Body of pancreas (tissue), 4 donors: ENCODE data around the gene PTPN12. TPM values are rescaled to one million over a fixed set of nuclear protein-coding genes. Genes with fewer than 3 reads are reported as not detected.

Experiments used
- ATAC-seq: fragments of 150-250 bp; one replicate; pipeline ENCODE4 v1.9.1; 2016
- DNase-seq, 4 donors: peaks; one replicate each; pipeline ENCODE4 v3.0.0-alpha.2; 2019
- H3K27ac ChIP-seq, 4 donors: fragments of 200-600 bp; sonication (generic); 1 replicate in 3 of 4; 2 replicates in 1 of 4; pipeline versions ENCODE4 v1.5.1 to v1.6.1; 2016 to 2019; ENCODE audit warnings: mild to moderate bottlenecking in 1 of 4, mixed read lengths in 1 of 4, moderate library complexity in 1 of 4
- H3K27me3 ChIP-seq, 2 donors: fragments of 200-600 bp; sonication (generic); one replicate each; pipeline ENCODE4 v1.6.0; 2016; ENCODE audit warnings: mild to moderate bottlenecking in 1 of 2
- H3K36me3 ChIP-seq, 2 donors: fragments of 200-600 bp; sonication (generic); replicated peaks in 1 of 2; 2 replicates each; pipeline ENCODE4 v1.5.1; 2016; ENCODE audit warnings: low read depth in 2 of 2; ENCODE audit not compliant: insufficient read depth in 1 of 2
- H3K4me1 ChIP-seq: fragments of 200-600 bp; sonication (generic); one replicate; pipeline ENCODE4 v1.6.0; 2016
- H3K4me3 ChIP-seq, 2 donors: fragments of 200-600 bp; sonication (generic); 1 replicate in 1 of 2; 2 replicates in 1 of 2; pipeline ENCODE4 v1.5.1; 2016 to 2019
- H3K9me3 ChIP-seq, 3 donors: fragments of 200-600 bp; sonication (generic); 1 replicate in 2 of 3; 2 replicates in 1 of 3; pipeline ENCODE4 v1.5.1; 2016
- POLR2A ChIP-seq, 3 donors: fragments of 450-650 bp; IDR thresholded peaks; one replicate each; pipeline ENCODE4 v1.6.1; 2016; ENCODE audit warnings: antibody characterized with exemption in 3 of 3, mild to moderate bottlenecking in 2 of 3
- WGBS, 2 donors: methylation state at CpG; one replicate each; pipeline ENCODE4 v1.1.5; 2017; 5-methylcytosine and 5-hydroxymethylcytosine counted together
- intact Hi-C: fragments of 100-400 bp; cut with DNase I; formaldehyde crosslinking; loops from one replicate; pipeline ENCODE4 v1.15.1; 2023
- total RNA-seq, 2 donors: library from RNA; depleted of rRNA; stranded (reverse); fragments of >200 nt; gene quantifications; one replicate each; pipeline ENCODE4 v1.1.0, GENCODE V29; 2016
- TF ChIP-seq, protein P1 (sequence below), 7 experiments: fragments of 450-650 bp in 4 of 7; fragments of 200-600 bp in 3 of 7; sonication (generic) in 3 of 7; IDR thresholded peaks; one replicate each; pipeline ENCODE4 v1.5.1; 2016 to 2019; ENCODE audit warnings: antibody characterized with exemption in 7 of 7

The PTPN12 gene
- total RNA-seq, 2 donors from 2014 or later = 39.7 to 57.4 TPM

DNA sequence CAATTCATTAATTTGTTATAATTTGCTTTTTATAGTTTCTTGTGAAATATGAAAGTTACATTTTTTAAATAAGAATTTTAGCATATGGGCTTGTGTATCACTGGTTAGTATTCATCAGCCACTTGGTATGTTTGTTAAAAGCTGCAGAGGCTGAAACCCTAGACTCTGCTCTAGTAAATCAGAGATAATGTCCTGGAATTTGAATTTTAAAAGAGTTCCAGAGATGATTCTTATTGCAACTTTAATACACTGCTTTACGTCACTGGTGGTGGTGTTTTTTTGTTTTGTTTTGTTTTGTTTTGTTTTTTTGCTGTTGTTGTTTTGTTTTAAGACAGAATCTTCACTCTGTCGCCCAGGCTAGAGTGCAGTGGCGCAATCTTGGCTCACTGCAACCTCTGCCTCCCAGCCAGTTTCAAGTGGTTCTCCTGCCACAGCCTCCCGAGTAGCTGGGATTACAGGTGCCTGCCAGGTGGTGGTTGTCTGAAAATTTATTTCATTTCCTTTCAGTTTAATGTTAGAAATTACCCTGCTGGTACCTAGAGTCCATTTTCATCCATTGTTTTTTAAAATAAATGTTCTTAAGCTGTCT is 43.8 kb downstream of the PTPN12 start:
- intact Hi-C loops = no loop called here
- no peak for DNase-seq
- no peak overlapping the region for H3K4me3 ChIP-seq
- TF ChIP-seq POLR2A (IDR thresholded peaks at IDR 0.05) = no peak
- TF ChIP-seq, protein P1, sequence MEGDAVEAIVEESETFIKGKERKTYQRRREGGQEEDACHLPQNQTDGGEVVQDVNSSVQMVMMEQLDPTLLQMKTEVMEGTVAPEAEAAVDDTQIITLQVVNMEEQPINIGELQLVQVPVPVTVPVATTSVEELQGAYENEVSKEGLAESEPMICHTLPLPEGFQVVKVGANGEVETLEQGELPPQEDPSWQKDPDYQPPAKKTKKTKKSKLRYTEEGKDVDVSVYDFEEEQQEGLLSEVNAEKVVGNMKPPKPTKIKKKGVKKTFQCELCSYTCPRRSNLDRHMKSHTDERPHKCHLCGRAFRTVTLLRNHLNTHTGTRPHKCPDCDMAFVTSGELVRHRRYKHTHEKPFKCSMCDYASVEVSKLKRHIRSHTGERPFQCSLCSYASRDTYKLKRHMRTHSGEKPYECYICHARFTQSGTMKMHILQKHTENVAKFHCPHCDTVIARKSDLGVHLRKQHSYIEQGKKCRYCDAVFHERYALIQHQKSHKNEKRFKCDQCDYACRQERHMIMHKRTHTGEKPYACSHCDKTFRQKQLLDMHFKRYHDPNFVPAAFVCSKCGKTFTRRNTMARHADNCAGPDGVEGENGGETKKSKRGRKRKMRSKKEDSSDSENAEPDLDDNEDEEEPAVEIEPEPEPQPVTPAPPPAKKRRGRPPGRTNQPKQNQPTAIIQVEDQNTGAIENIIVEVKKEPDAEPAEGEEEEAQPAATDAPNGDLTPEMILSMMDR (IDR thresholded peaks at IDR 0.05) = no peak
- H3K4me1 ChIP-seq = no peaks in the 10 kb centered on the region
- H3K9me3 ChIP-seq = no peaks in the 10 kb centered on the region
- no peaks in the 10 kb centered on the region for H3K36me3 ChIP-seq
- no peak overlapping the region for H3K27ac ChIP-seq
- WGBS, 2 donors = 76 to 85% methylated on average over 4 of the region's 4 CpGs
- ATAC-seq = no peak
- no peaks in the 10 kb centered on the region for H3K27me3 ChIP-seq

DNA sequence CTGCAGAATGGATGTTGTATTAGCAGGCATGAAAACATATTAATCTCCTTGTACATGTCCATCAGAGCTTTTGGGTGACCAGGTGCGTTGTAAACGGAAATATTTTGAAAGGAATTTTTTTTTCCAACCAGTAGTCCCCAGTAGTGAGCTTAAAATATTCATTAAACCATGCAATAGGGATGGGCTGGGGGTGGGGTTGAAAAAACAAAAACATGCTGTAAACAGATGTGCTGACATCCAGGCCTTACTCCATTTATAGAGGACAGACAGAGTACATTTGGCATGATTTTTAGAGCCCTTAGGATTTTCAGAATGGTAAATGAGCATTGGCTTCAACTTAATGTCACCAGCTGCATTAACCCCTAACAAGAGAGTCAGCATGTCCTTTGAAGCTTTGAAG is 50.2 kb downstream of the PTPN12 start:
- Histone ChIP-seq H3K27me3 (no peaks in the 10 kb centered on the region), H3K36me3 (no peaks in the 10 kb centered on the region), H3K9me3 (no peaks in the 10 kb centered on the region), H3K4me1 (no peaks in the 10 kb centered on the region), H3K4me3 (no peak overlapping the region), H3K27ac (no peak overlapping the region)
- TF ChIP-seq POLR2A (IDR thresholded peaks at IDR 0.05) = no peak
- TF ChIP-seq, protein P1 (IDR thresholded peaks at IDR 0.05) = no peak
- intact Hi-C loops = no loop called here
- DNase-seq = no peak
- ATAC-seq = no peak
- 80 to 83% methylated on average over 2 of the region's 2 CpGs for WGBS, 2 donors

DNA sequence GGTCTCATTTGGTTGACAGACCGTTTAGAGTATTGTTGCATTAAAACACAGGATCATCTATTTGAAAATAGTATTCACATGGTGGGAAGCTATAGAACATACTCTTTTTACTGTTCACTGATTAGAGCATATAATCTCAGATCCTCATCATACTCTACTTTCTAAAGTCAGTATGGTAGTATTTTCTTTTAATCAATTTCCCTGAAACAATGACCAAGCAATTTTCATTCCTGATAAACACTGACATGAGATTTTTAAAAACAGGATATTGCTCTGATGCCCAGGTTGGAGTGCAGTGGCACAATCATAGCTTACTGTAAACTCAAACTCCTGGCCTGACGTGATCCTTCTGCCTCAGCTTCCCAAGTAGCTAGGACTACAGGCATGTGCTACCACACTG is 63.9 kb downstream of the PTPN12 start:
- no peak for ATAC-seq
- H3K9me3 ChIP-seq = no peaks in the 10 kb centered on the region
- no peak overlapping the region for H3K27ac ChIP-seq
- no peaks in the 10 kb centered on the region for H3K4me1 ChIP-seq
- intact Hi-C loops = no loop called here
- H3K27me3 ChIP-seq = no peaks in the 10 kb centered on the region
- H3K36me3 ChIP-seq = peaks cover 8 to 10% of the 10 kb centered on the region in 2 donors
- no peak for TF ChIP-seq POLR2A (IDR thresholded peaks at IDR 0.05)
- TF ChIP-seq, protein P1 (IDR thresholded peaks at IDR 0.05) = no peak
- 72 to 82% methylated on average over 2 of the region's 2 CpGs for WGBS, 2 donors
- H3K4me3 ChIP-seq = no peak overlapping the region
- no peak for DNase-seq

DNA sequence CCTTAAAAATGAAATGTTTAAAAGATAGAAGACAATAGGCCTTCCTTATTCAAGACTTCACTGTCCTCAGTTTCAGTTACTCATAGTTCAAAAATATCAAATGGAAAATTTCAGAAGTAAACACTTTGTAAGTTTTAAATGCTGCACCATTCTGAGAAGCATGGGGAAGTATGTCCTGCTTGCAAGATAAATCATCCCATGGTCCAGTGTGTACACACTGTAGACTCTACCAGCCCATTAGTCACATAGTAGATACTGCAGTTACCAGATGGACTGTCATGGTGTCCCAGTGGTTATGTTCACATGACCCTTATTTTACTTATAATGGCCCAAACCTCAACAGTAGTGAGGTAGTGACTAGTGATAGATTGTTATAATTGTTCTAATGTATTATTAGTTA is 69.5 kb downstream of the PTPN12 start:
- Histone ChIP-seq H3K4me1 (peaks cover 9% of the 10 kb centered on the region), H3K27ac (no peak overlapping the region), H3K4me3 (no peak overlapping the region), H3K36me3 (peaks cover 4 to 5% of the 10 kb centered on the region in 2 donors), H3K9me3 (no peaks in the 10 kb centered on the region), H3K27me3 (no peaks in the 10 kb centered on the region)
- DNase-seq (no peak), ATAC-seq (no peak)
- intact Hi-C loops = no loop called here
- no peak for TF ChIP-seq POLR2A (IDR thresholded peaks at IDR 0.05)
- TF ChIP-seq, protein P1 (IDR thresholded peaks at IDR 0.05) = no peak

DNA sequence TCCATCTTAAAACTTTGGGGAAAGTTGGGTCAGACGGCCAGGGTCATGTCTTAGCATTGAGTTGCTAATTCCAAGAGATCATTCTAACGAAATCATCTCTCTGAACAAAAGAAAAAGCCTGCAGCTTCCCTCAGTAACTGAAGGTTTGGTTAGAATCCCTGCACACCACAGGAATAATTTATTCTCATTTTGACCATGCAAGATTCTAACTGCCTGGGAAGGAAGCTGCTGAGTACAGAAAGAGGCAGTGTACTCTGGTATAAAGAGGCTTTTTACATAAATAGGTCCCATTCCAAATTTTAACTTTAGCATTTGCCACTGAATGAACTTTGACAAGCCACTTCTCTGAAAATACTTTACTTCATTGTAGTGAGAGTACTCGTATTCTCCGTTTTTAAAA is 82.2 kb downstream of the PTPN12 start:
- intact Hi-C loops = no loop called here
- 89 to 95% methylated on average over 4 of the region's 4 CpGs for WGBS, 2 donors
- Histone ChIP-seq H3K36me3 (peaks cover 0 to 3% of the 10 kb centered on the region in 2 donors), H3K27ac (no peak overlapping the region), H3K27me3 (no peaks in the 10 kb centered on the region), H3K4me1 (no peaks in the 10 kb centered on the region), H3K9me3 (no peaks in the 10 kb centered on the region), H3K4me3 (no peak overlapping the region)
- DNase-seq = no peak
- ATAC-seq = no peak
- TF ChIP-seq POLR2A (IDR thresholded peaks at IDR 0.05) = no peak
- TF ChIP-seq, protein P1 (IDR thresholded peaks at IDR 0.05) = no peak
